Fibroblast of skin of left quadriceps (primary cell): ENCODE measurements around the gene FBXO27.
"Not testable (repeated sequence)": the region's sequence is repeated elsewhere in the genome, so short reads cannot be mapped to it uniquely, and the experiment has no call there.

Experiments used
- DNase-seq, 2 experiments: peaks; one replicate each; pipeline ENCODE4 v3.0.0-alpha.2; 2013; ENCODE audit warnings: low read depth in 2 of 2

The FBXO27 gene

GRCh38 chr19:38988627-38989026 lies 43.7 kb downstream of the FBXO27 start:
- DNase-seq, result not testable (repeated sequence)

- not testable (repeated sequence) for DNase-seq
Observed at GRCh38 chr19:38987745-38988144, 44.6 kb downstream of the FBXO27 start.

DNA sequence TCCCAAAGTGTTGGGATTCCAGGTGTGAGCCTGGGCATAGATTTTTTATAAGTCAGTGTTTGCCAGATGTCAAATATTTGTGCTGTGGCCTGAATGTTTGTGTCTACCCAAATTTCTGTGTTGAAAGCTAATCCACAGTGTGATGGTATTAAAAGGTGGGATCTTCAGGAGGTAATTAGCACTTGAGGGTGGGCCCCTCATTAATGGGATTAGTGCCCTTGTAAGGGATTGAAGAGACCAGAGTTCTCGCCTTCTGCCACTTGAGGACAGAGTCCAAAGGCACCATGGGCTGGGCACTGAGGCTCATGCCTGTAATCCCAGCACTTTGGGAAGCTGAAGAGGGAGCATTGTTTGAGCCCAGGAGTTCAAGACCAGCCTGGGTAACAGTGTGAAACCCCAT lies 47.1 kb downstream of the FBXO27 start:
- no peak for DNase-seq

DNA sequence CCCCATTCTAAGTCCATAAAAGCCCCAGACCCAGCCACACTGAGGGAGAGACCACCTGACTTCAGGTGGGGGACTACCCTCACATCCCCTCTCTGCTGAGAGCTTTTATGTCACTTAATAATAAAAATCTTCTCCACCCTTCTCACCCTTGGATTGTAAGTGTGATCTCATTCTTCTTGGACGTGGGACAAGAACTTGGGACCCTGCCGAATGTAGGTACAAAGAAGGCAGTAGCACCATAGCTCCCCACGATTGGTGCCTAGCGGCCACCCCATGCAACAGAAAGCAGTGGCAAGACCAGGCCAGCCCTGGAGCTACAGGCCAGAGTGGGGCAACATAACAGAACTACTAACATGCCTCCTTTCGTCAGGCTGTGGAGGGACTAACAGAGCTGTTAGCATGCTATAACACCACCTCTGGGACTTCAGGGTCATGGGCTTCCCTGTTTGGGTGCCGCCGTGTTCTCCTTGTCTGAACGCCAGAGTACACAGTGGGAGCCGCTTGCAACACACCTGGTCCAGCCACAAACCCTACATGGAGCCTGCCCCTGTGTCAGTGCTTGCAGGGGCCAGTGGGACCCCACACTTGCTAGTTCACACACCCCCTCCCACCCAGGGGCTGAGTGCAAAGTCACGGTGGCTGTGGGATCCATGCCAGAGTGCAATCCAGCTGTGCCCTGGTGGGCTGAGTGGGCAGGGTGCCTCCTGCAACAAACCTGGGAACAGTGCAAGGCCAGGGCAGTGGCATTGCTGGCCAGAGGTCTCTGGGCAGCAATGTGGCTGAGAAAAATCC lies 51.6 kb downstream of the FBXO27 start:
- no peak for DNase-seq

GRCh38 chr19:38979812-38980211 lies 52.5 kb downstream of the FBXO27 start:
- DNase-seq, result no peak

DNA sequence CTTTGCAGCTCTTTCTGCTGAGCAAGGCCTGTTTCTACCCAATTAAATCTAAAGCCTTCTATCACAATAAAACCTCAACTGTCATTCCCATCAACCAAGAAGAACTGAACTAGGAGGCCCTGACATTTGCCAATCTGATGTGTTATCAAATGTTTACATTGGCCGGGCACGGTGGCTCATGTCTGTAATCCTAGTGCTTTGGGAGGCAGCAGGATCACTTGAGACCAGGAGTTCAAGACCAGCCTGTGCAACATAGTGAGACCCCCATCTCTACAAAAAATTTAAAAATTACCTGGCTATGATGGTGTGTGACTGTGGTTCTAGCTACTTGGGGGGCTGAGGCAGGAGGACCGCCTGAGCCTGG lies 54.0 kb downstream of the FBXO27 start:
- DNase-seq, result no peak

DNA sequence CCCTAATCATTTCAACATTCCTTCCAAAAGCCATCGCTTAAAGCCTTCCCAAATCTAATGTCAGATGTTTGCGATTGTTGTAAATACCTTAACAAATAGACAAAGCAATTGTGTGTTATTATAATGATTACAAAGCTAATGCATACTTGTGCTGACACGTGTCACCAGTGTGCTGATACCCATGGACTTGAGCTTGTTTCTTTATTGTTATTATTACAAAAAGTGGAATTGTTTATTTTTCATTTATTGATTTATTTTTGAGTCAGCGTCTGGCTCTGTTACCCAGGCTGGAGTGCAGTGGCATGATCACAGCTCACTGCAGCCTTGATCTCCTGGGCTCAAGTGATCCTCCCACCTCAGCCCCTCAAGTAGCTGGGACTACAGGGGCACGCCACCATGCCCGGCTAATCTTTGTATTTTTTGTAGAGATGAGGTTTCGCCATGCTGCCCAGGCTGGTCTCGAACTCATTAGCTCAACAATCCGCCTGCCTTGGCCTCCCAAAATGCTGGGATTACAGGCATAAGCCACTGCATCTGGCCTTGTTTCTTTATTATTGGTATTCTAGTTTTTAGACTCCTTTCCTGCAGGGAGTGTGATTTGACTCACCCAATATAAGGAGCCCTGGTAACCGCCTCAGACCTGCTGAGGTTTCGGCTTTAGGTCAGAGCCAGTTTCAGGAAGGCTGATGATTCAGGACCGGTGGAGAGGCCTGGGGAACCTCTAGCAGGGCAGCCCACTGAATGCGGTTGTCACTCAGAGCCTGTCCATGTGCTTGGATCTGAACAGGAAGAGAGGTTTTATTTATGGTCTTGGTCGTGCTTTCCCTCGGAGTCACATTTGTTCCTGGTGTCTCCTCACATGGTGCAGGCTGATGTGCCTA lies 54.7 kb downstream of the FBXO27 start:
- DNase-seq, result no peak

- no peak for DNase-seq
Observed at GRCh38 chr19:38975861-38976271, 56.5 kb downstream of the FBXO27 start.

- peak in 1 of 2 experiments; percentile 17 for DNase-seq
Observed at GRCh38 chr19:38975214-38975860, 57.0 kb downstream of the FBXO27 start, which contains the start of gene FBXO17. TSS of gene FBXO17 (minus strand) at chr19:38975742. CDS start at chr19:38950319, 25,423 bp downstream.

- DNase-seq, result no peak
Observed at GRCh38 chr19:38974624-38975213, 57.6 kb downstream of the FBXO27 start.
